CD4-positive, alpha-beta T cell treated with Interleukin-10 for 1 hour (primary cell): ENCODE data around the gene MLLT1.

Experiments used
- DNase-seq: peaks from one replicate; pipeline ENCODE4 v3.0.0-alpha.2; 2020

The MLLT1 gene

GRCh38 chr19:6253954-6254733 lies 25.6 kb downstream of the MLLT1 start:
- no peak for DNase-seq

- DNase-seq = no peak
Observed at GRCh38 chr19:6252066-6252465, 27.7 kb downstream of the MLLT1 start.

- no peak for DNase-seq
Observed at GRCh38 chr19:6250909-6251308, 28.9 kb downstream of the MLLT1 start.

- DNase-seq = no peak
Observed at GRCh38 chr19:6250024-6250615, 29.7 kb downstream of the MLLT1 start.

GRCh38 chr19:6249296-6249695 lies 30.5 kb downstream of the MLLT1 start:
- DNase-seq = no peak

GRCh38 chr19:6248844-6249243 lies 30.9 kb downstream of the MLLT1 start:
- DNase-seq = no peak

GRCh38 chr19:6248341-6248740 lies 31.4 kb downstream of the MLLT1 start:
- DNase-seq = no peak

GRCh38 chr19:6247007-6247288 lies 32.8 kb downstream of the MLLT1 start:
- DNase-seq = no peak

GRCh38 chr19:6246174-6247006 lies 33.4 kb downstream of the MLLT1 start:
- no peak for DNase-seq

- DNase-seq = no peak
Observed at GRCh38 chr19:6242677-6243076, 37.1 kb downstream of the MLLT1 start.

GRCh38 chr19:6241680-6242377 lies 37.9 kb downstream of the MLLT1 start:
- no peak for DNase-seq

- DNase-seq = no peak
Observed at GRCh38 chr19:6241056-6241455, 38.7 kb downstream of the MLLT1 start.

GRCh38 chr19:6239871-6240676 lies 39.7 kb downstream of the MLLT1 start:
- no peak for DNase-seq

- no peak for DNase-seq
Observed at GRCh38 chr19:6239401-6239844, 40.4 kb downstream of the MLLT1 start.

GRCh38 chr19:6238643-6239281 lies 41.0 kb downstream of the MLLT1 start:
- no peak for DNase-seq

GRCh38 chr19:6238256-6238642 lies 41.5 kb downstream of the MLLT1 start:
- DNase-seq = peak; percentile 10

GRCh38 chr19:6236310-6237291 lies 43.2 kb downstream of the MLLT1 start:
- no peak for DNase-seq

GRCh38 chr19:6235031-6235951 lies 44.5 kb downstream of the MLLT1 start:
- no peak for DNase-seq

- DNase-seq = no peak
Observed at GRCh38 chr19:6234527-6234926, 45.2 kb downstream of the MLLT1 start.
